ENCODE data around the gene SLC7A14. TPM values are rescaled to one million over a fixed set of nuclear protein-coding genes. Genes with fewer than 3 reads are reported as not detected.

The SLC7A14 gene
- total RNA-seq, 1 donor from 2014 or later = not detected

- Histone ChIP-seq H3F3A (ENCODE audit: low read depth) (no peaks in the 10 kb centered on the region), H3K36me3 (no peaks in the 10 kb centered on the region), H3K27ac (no peak overlapping the region), H3K27me3 (no peaks in the 10 kb centered on the region), H3K4me2 (no peak overlapping the region), H3K9ac (no peak overlapping the region), H3K4me1 (no peaks in the 10 kb centered on the region), H2AFZ (replicated peaks) (no peak overlapping the region), H3K9me3 (ENCODE audit: low read depth) (no peaks in the 10 kb centered on the region), H3K4me3 (no peak overlapping the region), H4K20me1 (ENCODE audit: low read depth) (no peaks in the 10 kb centered on the region), H3K79me2 (ENCODE audit: low read depth) (no peaks in the 10 kb centered on the region)
- Mint-ChIP-seq H3K27me3 (ENCODE audit: insufficient read depth, low read depth) (peaks cover 2% of the 10 kb centered on the region), H3K9me3 (no peaks in the 10 kb centered on the region), H3K4me1 (peaks cover 8% of the 10 kb centered on the region), H3K4me3 (no peak overlapping the region), H3K36me3 (no peaks in the 10 kb centered on the region), H3K27ac (no peak overlapping the region)
- TF ChIP-seq EZH2 (IDR thresholded peaks at IDR 0.05) (no peak), CTCF (IDR thresholded peaks at IDR 0.05) (no peak), EZH2phosphoT487 (IDR thresholded peaks at IDR 0.05) (no peak)
- DNase-seq (ENCODE audit: low spot score) = no peak
Observed at GRCh38 chr3:170511371-170511770, 74.5 kb downstream of the SLC7A14 start.

- Histone ChIP-seq H3K4me3 (no peak overlapping the region), H3K27ac (no peak overlapping the region), H3K79me2 (ENCODE audit: low read depth) (no peaks in the 10 kb centered on the region), H3K9me3 (ENCODE audit: low read depth) (no peaks in the 10 kb centered on the region), H2AFZ (replicated peaks) (no peak overlapping the region), H4K20me1 (ENCODE audit: low read depth) (no peaks in the 10 kb centered on the region), H3K4me1 (no peaks in the 10 kb centered on the region), H3F3A (ENCODE audit: low read depth) (no peaks in the 10 kb centered on the region), H3K36me3 (no peaks in the 10 kb centered on the region), H3K27me3 (no peaks in the 10 kb centered on the region), H3K4me2 (no peak overlapping the region), H3K9ac (no peak overlapping the region)
- no peak overlapping the region for H3K4me3 Mint-ChIP-seq
- no peaks in the 10 kb centered on the region for H3K9me3 Mint-ChIP-seq
- H3K36me3 Mint-ChIP-seq = no peaks in the 10 kb centered on the region
- peaks cover 2% of the 10 kb centered on the region for H3K27me3 Mint-ChIP-seq (ENCODE audit: insufficient read depth, low read depth)
- DNase-seq (ENCODE audit: low spot score) = no peak
- peaks cover 11% of the 10 kb centered on the region for H3K4me1 Mint-ChIP-seq
- no peak overlapping the region for H3K27ac Mint-ChIP-seq
- TF ChIP-seq EZH2phosphoT487 (IDR thresholded peaks at IDR 0.05) (no peak), EZH2 (IDR thresholded peaks at IDR 0.05) (no peak), CTCF (IDR thresholded peaks at IDR 0.05) (no peak)
Observed at GRCh38 chr3:170508839-170509238, 77.0 kb downstream of the SLC7A14 start.

- Mint-ChIP-seq H3K27me3 (ENCODE audit: insufficient read depth, low read depth) (peaks cover 2% of the 10 kb centered on the region), H3K4me3 (no peak overlapping the region), H3K4me1 (peaks cover 11% of the 10 kb centered on the region), H3K36me3 (no peaks in the 10 kb centered on the region), H3K27ac (no peak overlapping the region), H3K9me3 (no peaks in the 10 kb centered on the region)
- no peaks in the 10 kb centered on the region for H3K4me1 ChIP-seq
- H3K27me3 ChIP-seq = no peaks in the 10 kb centered on the region
- no peaks in the 10 kb centered on the region for H3F3A ChIP-seq (ENCODE audit: low read depth)
- no peaks in the 10 kb centered on the region for H3K36me3 ChIP-seq
- H3K27ac ChIP-seq = no peak overlapping the region
- no peak for DNase-seq (ENCODE audit: low spot score)
- H2AFZ ChIP-seq (replicated peaks) = no peak overlapping the region
- TF ChIP-seq CTCF (IDR thresholded peaks at IDR 0.05) = no peak
- TF ChIP-seq EZH2 (IDR thresholded peaks at IDR 0.05) = no peak
- no peak for TF ChIP-seq EZH2phosphoT487 (IDR thresholded peaks at IDR 0.05)
- no peaks in the 10 kb centered on the region for H4K20me1 ChIP-seq (ENCODE audit: low read depth)
- H3K4me2 ChIP-seq = no peak overlapping the region
- no peak overlapping the region for H3K9ac ChIP-seq
- no peak overlapping the region for H3K4me3 ChIP-seq
- H3K9me3 ChIP-seq (ENCODE audit: low read depth) = no peaks in the 10 kb centered on the region
- H3K79me2 ChIP-seq (ENCODE audit: low read depth) = no peaks in the 10 kb centered on the region
Observed at GRCh38 chr3:170508291-170508690, 77.6 kb downstream of the SLC7A14 start.

Measured in neural progenitor cell (in vitro differentiated cells).